GM12878 (cell line): ENCODE measurements around the gene IHH. TPM values are rescaled to one million over a fixed set of nuclear protein-coding genes. Genes with fewer than 3 reads are reported as not detected.

Source experiments
- ATAC-seq: fragments of 200-7000 bp; cut with Tn5 transposase; 3 replicates; pipeline ENCODE4 v1.9.1; 2020; ENCODE audit warnings: mild to moderate bottlenecking, moderate library complexity
- BruUV-seq: library from RNA; stranded (reverse); fragments of 400-500 nt; replicated peaks from 2 replicates; lab custom pipeline; 2021; lab: Mats Ljungman, UMichigan
- CTCF ChIA-PET: fragments of 300-600 bp; sonication (Branson Sonifier 250); formaldehyde crosslinking; extraction: SDS; loops from one replicate; lab custom pipeline; 2021; ENCODE audit warnings: inconsistent platforms; lab: Yijun Ruan, JAX
- POLR2A ChIA-PET: fragments of 350-600 bp; formaldehyde crosslinking; extraction: SDS; loops from one replicate; lab custom pipeline; 2021; ENCODE audit warnings: inconsistent platforms; lab: Charles Lee
- RAD21 ChIA-PET: fragments of 300-600 bp; sonication (Branson Sonifier 250); formaldehyde crosslinking; loops from one replicate; lab custom pipeline; 2023; ENCODE audit warnings: antibody characterized with exemption; ENCODE audit not compliant: unreplicated experiment; lab: Charles Lee
- SMC1A ChIA-PET: fragments of 300-600 bp; sonication (Branson Sonifier 250); formaldehyde crosslinking; loops from one replicate; lab custom pipeline; 2023; ENCODE audit not compliant: unreplicated experiment, uncharacterized antibody; lab: Charles Lee
- DNase-seq: peaks from one replicate; pipeline ENCODE4 v3.0.0-alpha.2; 2011; ENCODE audit warnings: low read depth, low spot score
- FAIRE-seq: peaks from 3 replicates; lab custom pipeline; 2011; peaks lifted over from hg19 to GRCh38; lab: Jason Lieb, UNC
- H2AFZ ChIP-seq: 2 replicates; pipeline ENCODE4 v1.6.0; 2011; ENCODE audit warnings: low read depth, low read length, control low read depth; ENCODE audit not compliant: control insufficient read depth
- H3K27ac ChIP-seq: 2 replicates; pipeline ENCODE4 v1.5.1; 2011; ENCODE audit warnings: control low read depth; ENCODE audit not compliant: control insufficient read depth, insufficient read depth
- H3K27me3 ChIP-seq, 2 experiments: replicated peaks in 1 of 2; 2 replicates each; pipeline versions ENCODE4 v1.6.0 to v1.6.1; 2011; ENCODE audit warnings: low read length in 1 of 2; ENCODE audit not compliant: control insufficient read depth in 2 of 2, insufficient read depth in 2 of 2
- H3K36me3 ChIP-seq, 2 experiments: 2 replicates each; pipeline ENCODE4 v1.5.1; 2011; ENCODE audit warnings: low read length in 1 of 2; ENCODE audit not compliant: control insufficient read depth in 2 of 2, insufficient read depth in 2 of 2
- H3K4me1 ChIP-seq: 2 replicates; pipeline ENCODE4 v1.6.1; 2011; ENCODE audit warnings: mild to moderate bottlenecking, low read length, moderate library complexity, mixed read lengths; ENCODE audit not compliant: control insufficient read depth, insufficient read depth
- H3K4me2 ChIP-seq: 2 replicates; pipeline ENCODE4 v1.6.0; 2011; ENCODE audit warnings: control low read depth; ENCODE audit not compliant: control insufficient read depth, insufficient read depth
- H3K4me3 ChIP-seq: fragments of 200-600 bp; sonication (generic); 2 replicates; pipeline ENCODE4 v1.5.1; 2016
- H3K79me2 ChIP-seq: 2 replicates; pipeline ENCODE4 v1.6.0; 2011; ENCODE audit warnings: low read length; ENCODE audit not compliant: control insufficient read depth, insufficient read depth
- H3K9ac ChIP-seq: 2 replicates; pipeline ENCODE4 v1.8.0; 2011; ENCODE audit warnings: low read length, control low read depth, mixed read lengths; ENCODE audit not compliant: control insufficient read depth, insufficient read depth
- H3K9me3 ChIP-seq: replicated peaks from 3 replicates; pipeline ENCODE4 v1.5.1; 2011; ENCODE audit warnings: mild to moderate bottlenecking, low read length; ENCODE audit not compliant: control insufficient read depth, insufficient read depth
- H4K20me1 ChIP-seq: 2 replicates; pipeline ENCODE4 v1.6.0; 2011; ENCODE audit not compliant: control insufficient read depth, insufficient read depth
- CBFB ChIP-seq: IDR thresholded peaks from 2 replicates; pipeline ENCODE4 v1.6.1; 2016; ENCODE audit warnings: antibody characterized with exemption, low read depth
- CBX3 ChIP-seq: fragments of 200-600 bp; sonication (generic); IDR thresholded peaks from 2 replicates; pipeline ENCODE4 v1.6.1; 2016; ENCODE audit warnings: low read depth, borderline replicate concordance
- CBX5 ChIP-seq: sonication (generic); IDR thresholded peaks from 2 replicates; pipeline ENCODE4 v1.6.1; 2016; ENCODE audit warnings: low read depth, moderate library complexity, mild to moderate bottlenecking, inconsistent platforms
- HCFC1 ChIP-seq: fragments of 150-350 bp; IDR thresholded peaks from 2 replicates; pipeline ENCODE4 v1.6.1; 2014; ENCODE audit warnings: low read length
- IKZF2 ChIP-seq, 2 experiments: fragments of 450-650 bp; IDR thresholded peaks; 2 replicates each; pipeline ENCODE4 v1.6.1; 2017; ENCODE audit warnings: mild to moderate bottlenecking in 2 of 2, moderate library complexity in 2 of 2
- MYB ChIP-seq: fragments of 150-350 bp; IDR thresholded peaks from 2 replicates; pipeline ENCODE4 v1.6.1; 2014; ENCODE audit warnings: mild to moderate bottlenecking, low read depth, low read length, borderline replicate concordance
- NR2F1 ChIP-seq: fragments of 450-650 bp; conservative IDR thresholded peaks from 2 replicates; pipeline ENCODE4 v1.6.1; 2017; ENCODE audit warnings: mild to moderate bottlenecking
- REST ChIP-seq: IDR thresholded peaks from 2 replicates; pipeline ENCODE4 v1.6.1; 2012; ENCODE audit warnings: mild to moderate bottlenecking, low read depth, low read length
- SMC3 ChIP-seq: IDR thresholded peaks from 2 replicates; pipeline ENCODE4 v1.6.1; 2011; ENCODE audit warnings: low read length, improper control_type of control experiment, borderline replicate concordance
- STAT1 ChIP-seq: fragments of 450-650 bp; conservative IDR thresholded peaks from 2 replicates; pipeline ENCODE4 v1.6.1; 2014; ENCODE audit warnings: antibody characterized with exemption, mild to moderate bottlenecking
- WRNIP1 ChIP-seq: IDR thresholded peaks from 2 replicates; pipeline ENCODE4 v1.6.1; 2011; ENCODE audit warnings: low read depth, low read length, improper control_type of control experiment, borderline replicate concordance
- ZNF207 ChIP-seq: fragments of 450-650 bp; IDR thresholded peaks from 2 replicates; pipeline ENCODE4 v1.6.1; 2014; ENCODE audit warnings: antibody characterized with exemption, mild to moderate bottlenecking, borderline replicate concordance
- ZNF217 ChIP-seq: fragments of 450-650 bp; IDR thresholded peaks from 2 replicates; pipeline ENCODE4 v1.6.1; 2017; ENCODE audit warnings: antibody characterized with exemption, mild to moderate bottlenecking
- ZNF274 ChIP-seq: IDR thresholded peaks from one replicate; pipeline ENCODE4 v1.8.0; 2011; ENCODE audit not compliant: insufficient read length, insufficient read depth
- WGBS: methylation state at CpG from one replicate; pipeline ENCODE4 v1.1.6; 2016; ENCODE audit warnings: low lambda C conversion rate; ENCODE audit not compliant: insufficient replicate concordance, insufficient coverage; ENCODE audit errors: missing lambda C conversion rate; 5-methylcytosine and 5-hydroxymethylcytosine counted together
- in situ Hi-C: fragments of 300-500 bp; cut with MboI; formaldehyde crosslinking; loops from 9 replicates; pipeline ENCODE4 v1.14.3; 2018; ENCODE audit warnings: mixed read lengths
- intact Hi-C: fragments of 100-400 bp; cut with micrococcal nuclease; formaldehyde crosslinking; loops from one replicate; pipeline ENCODE4 v1.14.2; 2022; ENCODE audit not compliant: unreplicated experiment
- polyA plus RNA-seq, 11 experiments: library from polyadenylated mRNA; depleted of rRNA in 4 of 11; unstranded in 6 of 11; stranded (reverse) in 5 of 11; fragments of >200 nt; fragmentation: Nextera tagmentation in 4 of 11; fragmentation: Illumina TruSeq in 1 of 11; extraction: Ambion mirVana in 4 of 11; extraction: Trizol in 1 of 11; gene quantifications; 1 replicate in 1 of 11; 2 replicates in 10 of 11; pipeline versions ENCODE4 v1.2.1 to v1.2.3, GENCODE V29; 2011 to 2016; ENCODE audit warnings: inconsistent platforms in 2 of 11, missing spikeins in 2 of 11, low read depth in 1 of 11
- total RNA-seq, 4 experiments: library from RNA; depleted of rRNA in 3 of 4; stranded (reverse); fragments of >200 nt in 3 of 4; fragmentation: Illumina TruSeq in 1 of 4; extraction: Trizol in 1 of 4; gene quantifications; 2 replicates each; pipeline versions ENCODE4 v1.2.1 to v1.2.3, GENCODE V29; 2013 to 2021

Gene IHH
- total and polyA plus RNA-seq, 10 of the 15 experiments (the other 5 are each of a cell fraction or from before 2014, with no cell fraction given) = 0.04 TPM; not detected in 9

DNA sequence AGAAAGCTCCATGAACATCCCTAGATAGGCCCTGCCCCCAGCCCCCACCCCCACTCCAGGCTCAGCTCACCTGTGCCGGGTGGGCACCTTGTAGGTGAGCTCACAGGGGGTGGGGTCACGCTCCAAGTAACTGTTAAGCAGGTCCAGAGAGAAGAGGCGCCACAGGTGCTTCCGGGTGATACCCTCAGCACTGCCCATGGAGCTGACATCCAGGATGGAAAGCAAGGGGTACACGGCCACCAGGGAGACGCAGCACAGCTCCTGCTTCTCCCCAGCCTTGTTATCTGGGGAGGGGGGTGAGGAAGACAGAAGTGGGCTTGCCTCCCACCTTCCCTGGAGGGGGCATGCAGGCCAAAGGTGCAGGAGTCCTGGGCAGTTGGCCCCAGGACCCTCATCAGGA, 41.3 kb downstream of the IHH start:
- ChIA-PET CTCF (interaction anchor here (0.5 to 1.4 kb wide), 4 partner anchors 9 to 135 kb away, joined by 3 to 5 read pairs (median 4); no protein-coding TSS in a partner anchor), SMC1A (no interaction called here), RAD21 (interaction anchor here (0.6 kb wide), 1 partner anchor 10 kb away, joined by 4 read pairs; no protein-coding TSS in a partner anchor), POLR2A (no interaction called here)
- Histone ChIP-seq H3K27me3 (peaks cover 2 to 3% of the 10 kb centered on the region in 2 experiments; a peak in 2 of 4 replicates), H3K4me2 (no peak overlapping the region), H4K20me1 (no peaks in the 10 kb centered on the region), H3K9me3 (no peaks in the 10 kb centered on the region), H2AFZ (no peak overlapping the region), H3K4me3 (no peak overlapping the region), H3K36me3 (no peaks in the 10 kb centered on the region), H3K9ac (no peak overlapping the region), H3K4me1 (no peaks in the 10 kb centered on the region), H3K27ac (no peak overlapping the region), H3K79me2 (no peaks in the 10 kb centered on the region)
- in situ Hi-C loops (no loop called here), intact Hi-C loops (no loop called here)
- FAIRE-seq (no peak), DNase-seq (no peak), ATAC-seq (no peak)
- TF ChIP-seq REST (no peak), CBX5 (no peak), IKZF2 (IDR thresholded peaks at IDR 0.05) (no peak), HCFC1 (no peak), CBX3 (no peak), ZNF274 (no peak), CBFB (no peak), SMC3 (no peak), STAT1 (no peak), MYB (no peak), ZNF207 (no peak), WRNIP1 (no peak), ZNF217 (no peak), NR2F1 (no peak)
- no TSS peak for BruUV-seq
- WGBS = 17% methylated on average over 6 of the region's 6 CpGs
